Osteocyte (in vitro differentiated cells): ENCODE measurements around the gene CYP24A1. TPM values are rescaled to one million over a fixed set of nuclear protein-coding genes. Genes with fewer than 3 reads are reported as not detected.

Experiments
- DNase-seq: peaks from one replicate; pipeline ENCODE4 v3.0.0; 2021; ENCODE audit warnings: mixed read lengths; ENCODE audit not compliant: unreplicated experiment; ENCODE audit errors: extremely low spot score
- H3K27ac Mint-ChIP-seq: one replicate; pipeline ENCODE4 v1.8.0; 2021; ENCODE audit warnings: mild to moderate bottlenecking, mixed read lengths; ENCODE audit not compliant: unreplicated experiment
- H3K27me3 Mint-ChIP-seq: one replicate; pipeline ENCODE4 v1.8.0; 2021; ENCODE audit warnings: mixed read lengths; ENCODE audit not compliant: unreplicated experiment
- H3K36me3 Mint-ChIP-seq: one replicate; pipeline ENCODE4 v1.8.0; 2021; ENCODE audit warnings: mixed read lengths; ENCODE audit not compliant: unreplicated experiment
- H3K4me1 Mint-ChIP-seq: one replicate; pipeline ENCODE4 v1.8.0; 2021; ENCODE audit warnings: mixed read lengths; ENCODE audit not compliant: unreplicated experiment
- H3K4me3 Mint-ChIP-seq: one replicate; pipeline ENCODE4 v1.8.0; 2021; ENCODE audit warnings: mild to moderate bottlenecking, moderate library complexity, mixed read lengths; ENCODE audit not compliant: unreplicated experiment
- H3K9me3 Mint-ChIP-seq: one replicate; pipeline ENCODE4 v1.8.0; 2021; ENCODE audit warnings: mixed read lengths; ENCODE audit not compliant: unreplicated experiment
- total RNA-seq: library from RNA; stranded (reverse); gene quantifications from 2 replicates; pipeline ENCODE4 v1.2.1, GENCODE V29; 2021
- TF ChIP-seq, protein P1 (sequence below): fragments of 200-600 bp; sonication (generic); IDR thresholded peaks from 2 replicates; pipeline ENCODE4 v1.5.0; 2021; ENCODE audit warnings: antibody characterized with exemption, mild to moderate bottlenecking, moderate library complexity

Gene CYP24A1
- total RNA-seq, 1 donor from 2014 or later: not detected

DNA sequence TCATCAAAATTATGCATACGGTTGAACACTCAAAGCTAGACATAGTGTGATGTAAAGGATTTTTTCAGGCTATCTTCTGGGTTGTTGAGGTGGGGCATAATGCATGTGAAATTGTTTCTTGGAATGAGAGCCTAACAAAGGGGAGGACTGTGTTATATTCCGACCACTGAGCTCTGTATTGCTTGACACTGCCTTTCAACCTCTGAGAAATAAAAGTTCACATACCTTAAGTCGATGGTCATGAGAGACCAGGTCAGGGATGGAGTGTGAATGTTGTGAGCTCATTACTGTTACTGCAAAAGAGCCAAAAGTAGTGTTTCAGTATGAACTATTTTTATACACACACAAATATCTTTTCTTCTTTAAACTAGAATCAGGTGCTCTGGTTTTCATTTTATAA is 39.1 kb upstream of the CYP24A1 start:
- no peak for DNase-seq
- H3K36me3 Mint-ChIP-seq: peaks cover 7% of the 10 kb centered on the region
- TF ChIP-seq, protein P1, sequence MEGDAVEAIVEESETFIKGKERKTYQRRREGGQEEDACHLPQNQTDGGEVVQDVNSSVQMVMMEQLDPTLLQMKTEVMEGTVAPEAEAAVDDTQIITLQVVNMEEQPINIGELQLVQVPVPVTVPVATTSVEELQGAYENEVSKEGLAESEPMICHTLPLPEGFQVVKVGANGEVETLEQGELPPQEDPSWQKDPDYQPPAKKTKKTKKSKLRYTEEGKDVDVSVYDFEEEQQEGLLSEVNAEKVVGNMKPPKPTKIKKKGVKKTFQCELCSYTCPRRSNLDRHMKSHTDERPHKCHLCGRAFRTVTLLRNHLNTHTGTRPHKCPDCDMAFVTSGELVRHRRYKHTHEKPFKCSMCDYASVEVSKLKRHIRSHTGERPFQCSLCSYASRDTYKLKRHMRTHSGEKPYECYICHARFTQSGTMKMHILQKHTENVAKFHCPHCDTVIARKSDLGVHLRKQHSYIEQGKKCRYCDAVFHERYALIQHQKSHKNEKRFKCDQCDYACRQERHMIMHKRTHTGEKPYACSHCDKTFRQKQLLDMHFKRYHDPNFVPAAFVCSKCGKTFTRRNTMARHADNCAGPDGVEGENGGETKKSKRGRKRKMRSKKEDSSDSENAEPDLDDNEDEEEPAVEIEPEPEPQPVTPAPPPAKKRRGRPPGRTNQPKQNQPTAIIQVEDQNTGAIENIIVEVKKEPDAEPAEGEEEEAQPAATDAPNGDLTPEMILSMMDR: no peak

DNA sequence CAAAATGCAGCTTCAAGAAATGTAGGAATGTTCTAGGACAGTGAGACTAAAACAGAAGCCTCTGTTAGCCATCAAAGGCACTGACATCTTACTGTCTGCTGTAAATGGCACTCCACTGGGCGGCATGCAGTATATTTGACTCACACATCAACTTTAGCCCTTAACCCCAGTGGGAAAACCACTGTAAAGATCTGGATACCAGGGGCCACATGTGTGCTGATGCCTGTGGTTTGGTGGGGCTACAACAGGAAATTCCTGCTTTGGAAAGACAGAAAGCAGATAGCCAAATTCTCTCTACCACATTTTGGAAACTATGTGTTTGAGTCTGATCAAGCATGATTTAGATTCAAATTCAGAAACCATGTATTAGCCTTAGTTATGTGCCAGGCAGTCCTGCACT is 38.4 kb upstream of the CYP24A1 start:
- TF ChIP-seq, protein P1: no peak
- Mint-ChIP-seq H3K36me3 (peaks cover 4% of the 10 kb centered on the region), H3K27me3 (no peaks in the 10 kb centered on the region), H3K4me3 (no peak overlapping the region), H3K9me3 (no peaks in the 10 kb centered on the region), H3K4me1 (peaks cover 39% of the 10 kb centered on the region), H3K27ac (no peak overlapping the region)
- DNase-seq: no peak

More for the DNA sequence above, 39.1 kb upstream of the CYP24A1 start:
- Mint-ChIP-seq H3K9me3 (no peaks in the 10 kb centered on the region), H3K4me1 (peaks cover 39% of the 10 kb centered on the region), H3K27ac (no peak overlapping the region), H3K27me3 (no peaks in the 10 kb centered on the region), H3K4me3 (no peak overlapping the region)

DNA sequence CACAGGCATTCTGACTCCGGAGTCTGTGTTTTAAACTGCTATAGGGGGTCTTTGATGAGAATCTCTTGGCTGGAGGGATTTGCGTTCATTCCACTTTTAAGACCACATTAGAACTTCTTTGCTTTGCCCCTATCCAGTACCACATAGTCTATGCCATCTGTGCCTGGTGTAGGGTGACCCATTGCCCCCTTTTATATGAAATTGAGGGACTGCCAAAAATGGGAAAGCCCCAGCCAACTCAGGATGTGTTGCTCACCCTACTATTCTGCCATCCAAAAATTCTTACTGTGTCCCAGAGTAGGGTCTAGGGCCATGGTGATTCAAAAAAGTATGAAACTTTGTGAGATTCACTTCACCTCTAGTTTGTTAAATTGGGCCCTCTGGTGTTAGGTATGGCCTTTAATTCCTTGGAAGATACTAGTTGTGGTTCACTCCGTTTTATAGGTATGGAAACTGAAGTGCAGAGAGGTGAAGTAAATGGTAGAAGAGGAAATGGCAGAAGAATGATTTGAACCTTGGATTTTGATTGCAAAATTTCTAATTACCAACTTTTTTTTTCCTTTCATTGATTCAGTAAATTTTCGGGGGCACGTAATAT is 35.5 kb upstream of the CYP24A1 start:
- Mint-ChIP-seq H3K9me3 (no peaks in the 10 kb centered on the region), H3K4me3 (peak overlapping the region; percentile 86), H3K36me3 (no peaks in the 10 kb centered on the region), H3K27me3 (peaks cover 10% of the 10 kb centered on the region), H3K27ac (no peak overlapping the region), H3K4me1 (peaks cover 32% of the 10 kb centered on the region)
- TF ChIP-seq, protein P1: no peak
- no peak for DNase-seq

DNA sequence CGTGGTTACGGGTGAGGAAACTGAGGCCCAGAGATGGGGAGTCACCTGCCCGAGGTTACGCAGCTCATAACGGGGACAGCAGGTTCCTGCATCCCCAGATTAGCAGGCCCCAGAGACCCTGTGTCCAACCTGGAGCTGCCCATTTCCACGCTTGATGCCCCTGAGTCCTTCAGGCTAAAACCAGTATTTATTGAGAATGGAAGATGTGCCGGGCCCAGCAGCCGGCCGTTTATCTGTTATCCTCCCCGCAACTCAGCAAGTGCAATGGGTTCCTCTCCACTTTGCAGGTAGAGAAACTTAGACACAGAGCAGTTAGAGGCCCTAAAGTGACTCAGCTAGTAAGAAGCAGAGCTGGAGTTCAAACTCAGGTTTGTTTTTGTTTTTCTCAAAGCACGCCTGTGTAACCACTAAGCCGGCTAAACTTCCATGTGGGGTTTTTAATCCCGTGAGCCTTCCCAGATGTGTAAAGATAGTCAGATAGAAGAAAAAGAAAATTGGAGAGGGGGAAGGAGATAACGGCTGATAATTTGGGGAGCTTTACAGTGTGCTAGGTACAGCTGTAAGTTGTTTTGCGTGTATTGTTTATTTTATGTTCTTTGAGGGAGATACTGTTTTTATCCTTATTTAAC is 34.9 kb upstream of the CYP24A1 start:
- H3K4me1 Mint-ChIP-seq: peaks cover 32% of the 10 kb centered on the region
- TF ChIP-seq, protein P1: no peak
- H3K4me3 Mint-ChIP-seq: peak overlapping the region; percentile 86
- peaks cover 10% of the 10 kb centered on the region for H3K27me3 Mint-ChIP-seq
- DNase-seq: no peak
- H3K36me3 Mint-ChIP-seq: no peaks in the 10 kb centered on the region
- no peaks in the 10 kb centered on the region for H3K9me3 Mint-ChIP-seq
- peak overlapping the region; percentile 86 for H3K27ac Mint-ChIP-seq

DNA sequence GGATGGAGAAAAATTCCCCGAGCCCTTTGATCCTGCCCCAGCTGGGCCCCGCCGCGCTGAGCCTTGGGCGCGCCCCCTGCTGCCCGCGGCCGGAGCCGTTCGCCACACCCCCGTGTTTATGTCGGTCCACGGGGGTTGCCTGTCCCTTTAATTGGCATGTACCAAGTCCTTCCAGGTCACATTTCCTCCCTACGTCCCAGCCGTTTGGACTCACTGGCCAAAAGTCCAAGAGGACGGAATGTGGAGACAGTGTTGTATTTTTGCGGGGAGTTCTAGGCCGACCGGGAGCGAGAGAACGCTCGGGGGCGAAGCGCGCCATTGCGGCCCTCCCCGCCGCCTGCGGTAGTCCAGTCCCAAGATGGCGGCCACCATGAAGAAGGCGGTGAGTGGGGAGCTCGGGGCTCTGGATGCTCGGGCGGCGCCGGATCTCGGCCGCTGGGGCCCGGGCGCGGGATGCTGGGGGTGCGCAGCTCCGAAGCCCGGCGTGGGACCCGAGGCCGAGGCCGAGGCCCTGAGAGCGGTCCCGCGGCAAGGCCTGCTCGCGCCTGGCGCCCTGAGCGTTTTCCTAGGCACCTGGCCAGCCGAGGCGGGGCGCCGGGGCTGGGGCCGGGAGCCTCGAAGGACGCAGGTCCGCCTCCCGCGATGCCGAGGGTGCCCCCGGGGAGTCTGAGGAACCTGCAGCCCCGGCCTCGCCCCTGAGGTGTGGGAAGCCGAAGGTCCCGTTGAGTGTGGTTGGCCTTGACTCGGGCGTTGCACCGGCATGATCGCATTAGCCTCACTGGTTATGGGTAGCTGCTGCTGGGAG is 34.2 kb upstream of the CYP24A1 start, which contains the start of gene PFDN4:
Gene PFDN4, plus strand, starts transcription at position 345 of the 805 bp plus-strand sequence. Its CDS starts 14 bp downstream, at position 359.
- Mint-ChIP-seq H3K36me3 (no peaks in the 10 kb centered on the region), H3K9me3 (no peaks in the 10 kb centered on the region), H3K27ac (peak within 1 kb of the TSS; percentile 100), H3K27me3 (peaks cover 12% of the 10 kb centered on the region), H3K4me1 (peaks cover 32% of the 10 kb centered on the region), H3K4me3 (peak within 1 kb of the TSS; percentile 95)
- peak; percentile 96 for DNase-seq
- TF ChIP-seq, protein P1: peak; percentile 89
